ENCODE results near the gene NUB1. TPM values are rescaled to one million over a fixed set of nuclear protein-coding genes. Genes with fewer than 3 reads are reported as not detected.

NUB1 gene
- total RNA-seq, 1 donor, result 51.0 TPM

GRCh38 chr7:151319189-151319588, 22.4 kb upstream of the NUB1 start:
- no peak for DNase-seq (ENCODE audit: low read depth)
- no peak overlapping the region for H3K4me3 ChIP-seq (ENCODE audit: low read depth, low read length)
- TF ChIP-seq, protein P1, sequence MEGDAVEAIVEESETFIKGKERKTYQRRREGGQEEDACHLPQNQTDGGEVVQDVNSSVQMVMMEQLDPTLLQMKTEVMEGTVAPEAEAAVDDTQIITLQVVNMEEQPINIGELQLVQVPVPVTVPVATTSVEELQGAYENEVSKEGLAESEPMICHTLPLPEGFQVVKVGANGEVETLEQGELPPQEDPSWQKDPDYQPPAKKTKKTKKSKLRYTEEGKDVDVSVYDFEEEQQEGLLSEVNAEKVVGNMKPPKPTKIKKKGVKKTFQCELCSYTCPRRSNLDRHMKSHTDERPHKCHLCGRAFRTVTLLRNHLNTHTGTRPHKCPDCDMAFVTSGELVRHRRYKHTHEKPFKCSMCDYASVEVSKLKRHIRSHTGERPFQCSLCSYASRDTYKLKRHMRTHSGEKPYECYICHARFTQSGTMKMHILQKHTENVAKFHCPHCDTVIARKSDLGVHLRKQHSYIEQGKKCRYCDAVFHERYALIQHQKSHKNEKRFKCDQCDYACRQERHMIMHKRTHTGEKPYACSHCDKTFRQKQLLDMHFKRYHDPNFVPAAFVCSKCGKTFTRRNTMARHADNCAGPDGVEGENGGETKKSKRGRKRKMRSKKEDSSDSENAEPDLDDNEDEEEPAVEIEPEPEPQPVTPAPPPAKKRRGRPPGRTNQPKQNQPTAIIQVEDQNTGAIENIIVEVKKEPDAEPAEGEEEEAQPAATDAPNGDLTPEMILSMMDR (IDR thresholded peaks at IDR 0.05; ENCODE audit: insufficient read depth, low read depth, low read length), result no peak

DNA sequence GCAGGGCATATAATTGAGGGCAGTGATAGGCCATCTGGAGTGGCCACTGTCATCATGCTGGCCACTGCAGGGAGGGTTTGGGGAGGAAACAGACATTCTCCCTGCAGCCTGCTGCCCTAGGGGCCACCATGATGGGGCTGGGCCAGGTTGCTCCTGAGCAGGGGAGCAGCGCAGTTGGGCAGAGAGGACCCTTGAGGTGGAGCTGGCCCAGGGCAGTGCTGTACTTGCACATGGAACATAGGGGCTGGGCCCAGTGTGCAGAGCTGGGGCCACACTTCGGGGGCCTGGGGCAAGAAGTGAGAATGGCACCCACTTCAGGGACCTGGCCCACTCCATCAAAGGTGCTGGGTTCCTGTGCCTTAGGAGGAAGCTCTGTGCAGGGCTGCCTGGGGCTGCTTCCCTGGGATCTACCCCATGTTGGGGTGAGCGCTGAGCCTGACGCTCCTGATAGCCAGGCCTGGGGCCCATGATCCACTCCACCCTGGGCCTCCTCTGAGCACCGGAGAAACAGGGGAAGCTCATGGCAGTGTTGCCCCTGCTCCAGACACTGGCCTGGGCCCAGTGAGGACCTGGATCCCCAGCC, 21.3 kb upstream of the NUB1 start:
- DNase-seq (ENCODE audit: low read depth), result no peak
- TF ChIP-seq, protein P1 (IDR thresholded peaks at IDR 0.05; ENCODE audit: insufficient read depth, low read depth, low read length), result no peak
- no peak overlapping the region for H3K4me3 ChIP-seq (ENCODE audit: low read depth, low read length)

- DNase-seq (ENCODE audit: low read depth), result no peak
- no peak overlapping the region for H3K4me3 ChIP-seq (ENCODE audit: low read depth, low read length)
- TF ChIP-seq, protein P1 (IDR thresholded peaks at IDR 0.05; ENCODE audit: insufficient read depth, low read depth, low read length), result no peak
Measured at GRCh38 chr7:151321341-151321740, 20.3 kb upstream of the NUB1 start.

GRCh38 chr7:151322906-151323305, 18.7 kb upstream of the NUB1 start:
- TF ChIP-seq, protein P1 (IDR thresholded peaks at IDR 0.05; ENCODE audit: insufficient read depth, low read depth, low read length), result no peak
- no peak for DNase-seq (ENCODE audit: low read depth)
- H3K4me3 ChIP-seq (ENCODE audit: low read depth, low read length), result no peak overlapping the region

DNA sequence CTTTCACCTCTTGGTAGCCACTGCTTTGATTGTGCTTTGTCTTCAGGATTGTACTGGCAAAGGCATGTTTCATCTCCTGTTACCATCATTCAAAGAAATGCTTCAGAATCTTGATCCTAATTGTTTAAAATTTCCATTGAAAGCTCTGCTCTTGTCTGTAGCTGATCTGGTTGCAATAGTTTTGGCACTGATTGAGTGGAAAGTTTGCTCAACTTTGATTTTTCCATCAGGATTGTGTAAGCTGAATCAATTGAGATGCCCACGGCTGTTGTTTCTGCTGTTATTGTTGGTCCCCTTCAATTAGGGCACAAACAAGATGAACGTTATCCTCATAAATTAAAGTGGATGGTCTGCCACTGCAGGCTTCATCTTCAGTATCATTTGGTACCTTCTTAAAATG, 14.6 kb upstream of the NUB1 start:
- DNase-seq (ENCODE audit: low read depth), result no peak
- no peak overlapping the region for H3K4me3 ChIP-seq (ENCODE audit: low read depth, low read length)
- TF ChIP-seq, protein P1 (IDR thresholded peaks at IDR 0.05; ENCODE audit: insufficient read depth, low read depth, low read length), result no peak

DNA sequence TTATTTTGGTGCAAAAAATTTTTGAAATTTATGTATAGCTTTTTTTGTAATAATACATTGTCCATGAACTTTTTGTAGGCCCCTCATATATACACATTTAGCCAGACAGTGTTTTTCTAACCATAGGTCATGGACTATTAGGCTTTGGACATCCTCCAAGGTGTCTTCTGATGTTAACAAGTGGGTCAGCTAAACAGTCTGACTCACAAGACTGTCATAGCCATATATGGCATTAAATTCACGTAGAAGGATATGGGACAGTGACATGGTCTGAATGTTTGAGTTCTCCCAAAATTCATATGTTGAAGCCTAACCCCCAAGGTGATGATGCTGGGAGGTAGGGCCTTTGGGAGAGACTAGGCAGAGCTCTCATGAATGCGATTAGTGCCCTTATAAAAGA, 14.0 kb upstream of the NUB1 start:
- TF ChIP-seq, protein P1 (IDR thresholded peaks at IDR 0.05; ENCODE audit: insufficient read depth, low read depth, low read length), result no peak
- DNase-seq (ENCODE audit: low read depth), result peak; percentile 68
- no peak overlapping the region for H3K4me3 ChIP-seq (ENCODE audit: low read depth, low read length)

- H3K4me3 ChIP-seq (ENCODE audit: low read depth, low read length), result no peak overlapping the region
- TF ChIP-seq, protein P1 (IDR thresholded peaks at IDR 0.05; ENCODE audit: insufficient read depth, low read depth, low read length), result no peak
- DNase-seq (ENCODE audit: low read depth), result no peak
Measured at GRCh38 chr7:151330181-151330580, 11.4 kb upstream of the NUB1 start.
